B cell (primary cell): Measurements from ENCODE around the gene CACNB2. TPM values are rescaled to one million over a fixed set of nuclear protein-coding genes. Genes with fewer than 3 reads are reported as not detected.

ENCODE experiments used
- ATAC-seq: fragments of 200-7000 bp; cut with Tn5 transposase; one replicate; pipeline ENCODE4 v1.10.0; 2021; ENCODE audit warnings: low read depth, mild to moderate bottlenecking, moderate number of reproducible peaks, moderate library complexity
- CTCF ChIA-PET: fragments of 350-600 bp; sonication (Branson Sonifier 250); formaldehyde crosslinking; loops from one replicate; lab custom pipeline; 2021; ENCODE audit warnings: antibody characterized with exemption, inconsistent platforms; lab: Charles Lee
- POLR2A ChIA-PET: fragments of 350-600 bp; sonication (Branson Sonifier 250); formaldehyde crosslinking; loops from one replicate; lab custom pipeline; 2021; ENCODE audit warnings: antibody characterized with exemption; lab: Charles Lee
- DNase-seq: peaks from one replicate; pipeline ENCODE4 v3.0.0; 2013
- H2AFZ ChIP-seq: 2 replicates; pipeline ENCODE4 v1.6.1; 2012; ENCODE audit warnings: mild to moderate bottlenecking, low read depth, low read length; ENCODE audit not compliant: insufficient read depth, poor library complexity, severe bottlenecking
- H3K27ac ChIP-seq, 2 donors: 1 replicate in 1 of 2; 2 replicates in 1 of 2; pipeline ENCODE4 v1.5.1; 2012 to 2013; ENCODE audit warnings: low read length in 2 of 2, mild to moderate bottlenecking in 2 of 2, moderate library complexity in 1 of 2
- H3K27me3 ChIP-seq, 4 experiments: fragments of 200-600 bp in 1 of 4; sonication (generic) in 1 of 4; replicated peaks in 1 of 4; 1 replicate in 2 of 4; 2 replicates in 2 of 4; pipeline versions ENCODE4 v1.6.1 to v1.7.0; 2013 to 2016; ENCODE audit warnings: low read length in 3 of 4, mild to moderate bottlenecking in 2 of 4, mixed read lengths in 1 of 4, moderate library complexity in 1 of 4; ENCODE audit not compliant: insufficient read depth in 4 of 4, control insufficient read depth in 3 of 4; ENCODE audit errors: control extremely low read depth in 1 of 4
- H3K36me3 ChIP-seq, 2 experiments: replicated peaks in 1 of 2; 1 replicate in 1 of 2; 2 replicates in 1 of 2; pipeline versions ENCODE4 v1.6.1 to v1.7.1; 2013; ENCODE audit warnings: low read length in 1 of 2; ENCODE audit not compliant: insufficient read depth in 2 of 2, control insufficient read depth in 1 of 2; ENCODE audit errors: control extremely low read depth in 1 of 2, extremely low read depth in 1 of 2
- H3K4me1 ChIP-seq, 2 donors: fragments of 200-600 bp in 1 of 2; sonication (generic) in 1 of 2; 1 replicate in 1 of 2; 2 replicates in 1 of 2; pipeline versions ENCODE4 v1.5.1 to v1.6.1; 2013 to 2017; ENCODE audit warnings: low read length in 2 of 2; ENCODE audit not compliant: control insufficient read depth in 2 of 2, insufficient read depth in 2 of 2
- H3K4me2 ChIP-seq: replicated peaks from 2 replicates; pipeline ENCODE3; 2012; ENCODE audit warnings: mild to moderate bottlenecking, low read depth, low read length; ENCODE audit not compliant: poor library complexity, severe bottlenecking
- H3K4me3 ChIP-seq, 5 experiments: fragments of 200-600 bp in 1 of 5; sonication (generic) in 1 of 5; 1 replicate in 3 of 5; 2 replicates in 2 of 5; pipeline versions ENCODE4 v1.5.1 to v1.7.0; 2011 to 2016; ENCODE audit warnings: low read length in 4 of 5, mild to moderate bottlenecking in 4 of 5, low read depth in 2 of 5, control low read depth in 1 of 5, moderate library complexity in 1 of 5; ENCODE audit not compliant: insufficient read depth in 1 of 5; ENCODE audit errors: control extremely low read depth in 1 of 5, extremely low read depth in 1 of 5
- H3K79me2 ChIP-seq: fragments of 200-600 bp; sonication (generic); one replicate; pipeline ENCODE4 v1.6.0; 2016; ENCODE audit warnings: low read length; ENCODE audit not compliant: control insufficient read depth, insufficient read depth
- H3K9ac ChIP-seq: fragments of 200-600 bp; sonication (generic); 2 replicates; pipeline ENCODE4 v1.6.1; 2017; ENCODE audit warnings: mild to moderate bottlenecking, low read length, moderate library complexity
- H3K9me3 ChIP-seq, 3 donors: one replicate each; pipeline versions ENCODE4 v1.6.1 to v1.7.1; 2013; ENCODE audit warnings: low read length in 2 of 3; ENCODE audit not compliant: control insufficient read depth in 2 of 3, insufficient read depth in 1 of 3; ENCODE audit errors: control extremely low read depth in 1 of 3
- H4K20me1 ChIP-seq: 2 replicates; pipeline ENCODE4 v1.6.0; 2012; ENCODE audit warnings: mild to moderate bottlenecking, low read length; ENCODE audit not compliant: insufficient read depth, control insufficient read depth, poor library complexity, severe bottlenecking
- H3K27ac Mint-ChIP-seq: one replicate; pipeline ENCODE4 v1.8.0; 2021; ENCODE audit warnings: mixed read lengths
- H3K27me3 Mint-ChIP-seq: one replicate; pipeline ENCODE4 v1.8.0; 2021; ENCODE audit warnings: mixed read lengths
- H3K4me1 Mint-ChIP-seq: one replicate; pipeline ENCODE4 v1.8.0; 2021; ENCODE audit warnings: mixed read lengths
- H3K4me3 Mint-ChIP-seq: one replicate; pipeline ENCODE4 v1.8.0; 2021; ENCODE audit warnings: mixed read lengths
- H3K9me3 Mint-ChIP-seq: one replicate; pipeline ENCODE4 v1.8.0; 2022; ENCODE audit warnings: mixed read lengths; ENCODE audit not compliant: insufficient read depth
- EZH2 ChIP-seq: IDR thresholded peaks from 2 replicates; pipeline ENCODE4 v1.6.1; 2012; ENCODE audit warnings: borderline replicate concordance, low read depth, mild to moderate bottlenecking, moderate library complexity, low read length; ENCODE audit not compliant: insufficient read depth, poor library complexity, severe bottlenecking
- WGBS: methylation state at CpG from one replicate; pipeline ENCODE4 v1.1.5; 2013; ENCODE audit warnings: missing lambda C conversion rate; ENCODE audit not compliant: insufficient coverage; 5-methylcytosine and 5-hydroxymethylcytosine counted together
- intact Hi-C: fragments of 100-400 bp; cut with micrococcal nuclease; formaldehyde crosslinking; loops from one replicate; pipeline ENCODE4 v1.10.0; 2022
- polyA plus RNA-seq: library from polyadenylated mRNA; depleted of rRNA; stranded (reverse); fragments of >200 nt; gene quantifications from 2 replicates; pipeline ENCODE4 v1.2.3, GENCODE V29; 2012
- total RNA-seq, 2 donors: library from RNA; stranded (reverse); fragments of 120-200 nt in 1 of 2; gene quantifications; 1 replicate in 1 of 2; 2 replicates in 1 of 2; pipeline versions ENCODE4 v1.2.3 to v1.2.4, GENCODE V29; 2013 to 2022
- TF ChIP-seq, protein P1 (sequence below): fragments of 200-600 bp; IDR thresholded peaks from one replicate; pipeline ENCODE4 v1.8.0; 2022; ENCODE audit warnings: antibody characterized with exemption, mild to moderate bottlenecking

CACNB2 gene
- total and polyA plus RNA-seq, 2 donors (not counting 1 experiment from before 2014, with no cell fraction given) = not detected

DNA sequence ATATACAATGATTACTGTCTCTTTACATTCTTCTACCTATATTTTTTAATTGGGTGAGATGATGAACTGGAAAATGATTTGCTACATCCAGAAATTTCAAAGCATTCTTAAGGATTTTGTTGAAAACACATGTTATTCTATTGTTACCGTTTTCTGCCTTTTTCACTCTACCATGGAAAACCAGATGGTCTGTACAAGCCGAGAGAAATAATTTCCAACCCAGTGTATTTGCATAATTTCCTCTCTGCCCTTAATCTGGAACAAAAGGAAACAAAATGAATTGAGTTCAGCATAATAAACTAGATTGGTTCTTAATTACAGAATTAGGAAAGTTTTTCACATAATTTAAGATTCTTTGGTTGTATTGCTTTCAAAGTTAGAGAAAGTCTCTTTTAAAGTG, 211.2 kb downstream of the CACNB2 start:
- peaks cover 0 to 11% of the 10 kb centered on the region in 2 donors for H3K4me1 ChIP-seq
- peak overlapping the region; percentile 12 for H3K4me2 ChIP-seq
- POLR2A ChIA-PET = no interaction called here
- H3K27me3 Mint-ChIP-seq = no peaks in the 10 kb centered on the region
- ATAC-seq (no peak), DNase-seq (no peak)
- H3K27me3 ChIP-seq = no peaks in the 10 kb centered on the region
- peaks cover 22% of the 10 kb centered on the region for H3K4me1 Mint-ChIP-seq
- no peak overlapping the region for H3K27ac Mint-ChIP-seq
- no peaks in the 10 kb centered on the region for H3K9me3 ChIP-seq
- H3K9ac ChIP-seq = no peak overlapping the region
- no CpG with 5 or more reads among the region's 2 CpGs for WGBS
- H4K20me1 ChIP-seq = no peaks in the 10 kb centered on the region
- no peaks in the 10 kb centered on the region for H3K36me3 ChIP-seq
- CTCF ChIA-PET = no interaction called here
- H3K79me2 ChIP-seq = no peaks in the 10 kb centered on the region
- no peak overlapping the region for H2AFZ ChIP-seq
- peak overlapping the region; percentile 20 for H3K4me3 Mint-ChIP-seq
- H3K27ac ChIP-seq = no peak overlapping the region
- TF ChIP-seq, protein P1, sequence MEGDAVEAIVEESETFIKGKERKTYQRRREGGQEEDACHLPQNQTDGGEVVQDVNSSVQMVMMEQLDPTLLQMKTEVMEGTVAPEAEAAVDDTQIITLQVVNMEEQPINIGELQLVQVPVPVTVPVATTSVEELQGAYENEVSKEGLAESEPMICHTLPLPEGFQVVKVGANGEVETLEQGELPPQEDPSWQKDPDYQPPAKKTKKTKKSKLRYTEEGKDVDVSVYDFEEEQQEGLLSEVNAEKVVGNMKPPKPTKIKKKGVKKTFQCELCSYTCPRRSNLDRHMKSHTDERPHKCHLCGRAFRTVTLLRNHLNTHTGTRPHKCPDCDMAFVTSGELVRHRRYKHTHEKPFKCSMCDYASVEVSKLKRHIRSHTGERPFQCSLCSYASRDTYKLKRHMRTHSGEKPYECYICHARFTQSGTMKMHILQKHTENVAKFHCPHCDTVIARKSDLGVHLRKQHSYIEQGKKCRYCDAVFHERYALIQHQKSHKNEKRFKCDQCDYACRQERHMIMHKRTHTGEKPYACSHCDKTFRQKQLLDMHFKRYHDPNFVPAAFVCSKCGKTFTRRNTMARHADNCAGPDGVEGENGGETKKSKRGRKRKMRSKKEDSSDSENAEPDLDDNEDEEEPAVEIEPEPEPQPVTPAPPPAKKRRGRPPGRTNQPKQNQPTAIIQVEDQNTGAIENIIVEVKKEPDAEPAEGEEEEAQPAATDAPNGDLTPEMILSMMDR = no peak
- no peak for TF ChIP-seq EZH2
- no peaks in the 10 kb centered on the region for H3K9me3 Mint-ChIP-seq
- H3K4me3 ChIP-seq = no peak overlapping the region
- intact Hi-C loops = no loop called here

- H3K4me1 Mint-ChIP-seq = peaks cover 22% of the 10 kb centered on the region
- Histone ChIP-seq H2AFZ (no peak overlapping the region), H4K20me1 (no peaks in the 10 kb centered on the region), H3K79me2 (no peaks in the 10 kb centered on the region), H3K27ac (no peak overlapping the region), H3K36me3 (no peaks in the 10 kb centered on the region), H3K4me2 (no peak overlapping the region), H3K27me3 (no peaks in the 10 kb centered on the region), H3K9ac (no peak overlapping the region), H3K4me3 (no peak overlapping the region), H3K4me1 (peaks cover 0 to 11% of the 10 kb centered on the region in 2 donors), H3K9me3 (no peaks in the 10 kb centered on the region)
- ChIA-PET POLR2A (no interaction called here), CTCF (no interaction called here)
- no peak overlapping the region for H3K4me3 Mint-ChIP-seq
- no CpG with 5 or more reads among the region's 3 CpGs for WGBS
- H3K9me3 Mint-ChIP-seq = no peaks in the 10 kb centered on the region
- no peaks in the 10 kb centered on the region for H3K27me3 Mint-ChIP-seq
- ATAC-seq = no peak
- intact Hi-C loops = no loop called here
- DNase-seq = no peak
- H3K27ac Mint-ChIP-seq = no peak overlapping the region
- no peak for TF ChIP-seq EZH2
- TF ChIP-seq, protein P1 = no peak
These were observed 212.0 kb downstream of the CACNB2 start for GRCh38 chr10:18352175-18352574.
